Trophoblast cell (in vitro differentiated cells and primary cell): Measurements from ENCODE around the gene ARHGEF11.

Experiments
- DNase-seq, 2 donors: peaks; one replicate each; pipeline ENCODE4 v3.0.0-alpha.2; 2016
- H2AFZ ChIP-seq: 2 replicates; pipeline ENCODE4 v1.6.1; 2013; ENCODE audit warnings: low read length, moderate library complexity, mild to moderate bottlenecking; ENCODE audit not compliant: insufficient read depth, poor library complexity
- H2AK5ac ChIP-seq: 2 replicates; pipeline ENCODE4 v1.6.1; 2013; ENCODE audit warnings: mild to moderate bottlenecking, low read length
- H2BK120ac ChIP-seq: 2 replicates; pipeline ENCODE4 v1.6.1; 2013; ENCODE audit warnings: low read length, mild to moderate bottlenecking, moderate library complexity; ENCODE audit not compliant: insufficient read depth, poor library complexity
- H2BK12ac ChIP-seq: 2 replicates; pipeline ENCODE4 v1.6.1; 2013; ENCODE audit warnings: mild to moderate bottlenecking, low read length, moderate library complexity
- H2BK5ac ChIP-seq: 2 replicates; pipeline ENCODE4 v1.6.1; 2013; ENCODE audit warnings: low read length, low read depth, moderate library complexity, mild to moderate bottlenecking; ENCODE audit not compliant: poor library complexity
- H3K14ac ChIP-seq: 2 replicates; pipeline ENCODE4 v1.6.1; 2013; ENCODE audit warnings: mild to moderate bottlenecking, low read length
- H3K18ac ChIP-seq: 2 replicates; pipeline ENCODE4 v1.6.1; 2013; ENCODE audit warnings: mild to moderate bottlenecking, low read length
- H3K23ac ChIP-seq: 2 replicates; pipeline ENCODE4 v1.6.1; 2013; ENCODE audit warnings: low read length
- H3K27ac ChIP-seq: 2 replicates; pipeline ENCODE4 v1.5.1; 2013; ENCODE audit warnings: low read depth, mild to moderate bottlenecking, inconsistent platforms, low read length, moderate library complexity
- H3K27me3 ChIP-seq: 2 replicates; pipeline ENCODE4 v1.6.1; 2013; ENCODE audit warnings: inconsistent platforms, mild to moderate bottlenecking, low read length, moderate library complexity; ENCODE audit not compliant: insufficient read depth
- H3K36me3 ChIP-seq, 2 experiments: 1 replicate in 1 of 2; 2 replicates in 1 of 2; pipeline ENCODE4 v1.6.1; 2013; ENCODE audit warnings: low read length in 2 of 2, mild to moderate bottlenecking in 2 of 2, moderate library complexity in 1 of 2; ENCODE audit not compliant: insufficient read depth in 2 of 2, control insufficient read depth in 1 of 2
- H3K4ac ChIP-seq: 2 replicates; pipeline ENCODE4 v1.6.1; 2013; ENCODE audit warnings: low read depth, mild to moderate bottlenecking, low read length, moderate library complexity
- H3K4me1 ChIP-seq, 2 experiments: 1 replicate in 1 of 2; 2 replicates in 1 of 2; pipeline ENCODE4 v1.6.1; 2013; ENCODE audit warnings: low read length in 2 of 2, mild to moderate bottlenecking in 2 of 2, moderate library complexity in 1 of 2; ENCODE audit not compliant: insufficient read depth in 2 of 2, control insufficient read depth in 1 of 2
- H3K4me2 ChIP-seq: 2 replicates; pipeline ENCODE4 v1.6.1; 2013; ENCODE audit warnings: inconsistent platforms, mild to moderate bottlenecking, low read length, moderate library complexity
- H3K4me3 ChIP-seq: 2 replicates; pipeline ENCODE4 v1.5.1; 2013; ENCODE audit warnings: mild to moderate bottlenecking, low read depth, low read length, inconsistent platforms
- H3K79me1 ChIP-seq: one replicate; pipeline ENCODE4 v1.6.1; 2013; ENCODE audit warnings: low read length
- H3K79me2 ChIP-seq: 2 replicates; pipeline ENCODE4 v1.6.1; 2013; ENCODE audit warnings: low read length, mild to moderate bottlenecking; ENCODE audit not compliant: control insufficient read depth, insufficient read depth, poor library complexity
- H3K9ac ChIP-seq: 2 replicates; pipeline ENCODE4 v1.6.1; 2013; ENCODE audit warnings: mild to moderate bottlenecking, low read length
- H3K9me3 ChIP-seq: 2 replicates; pipeline ENCODE4 v1.6.1; 2013; ENCODE audit warnings: low read depth, mild to moderate bottlenecking, control low read depth, inconsistent platforms, low read length; ENCODE audit not compliant: insufficient read depth
- H4K12ac ChIP-seq: 2 replicates; pipeline ENCODE4 v1.6.1; 2013; ENCODE audit warnings: low read depth, mild to moderate bottlenecking, low read length, moderate library complexity
- H4K8ac ChIP-seq: 2 replicates; pipeline ENCODE4 v1.6.1; 2013; ENCODE audit warnings: low read depth, mild to moderate bottlenecking, low read length, moderate library complexity
- H4K91ac ChIP-seq: one replicate; pipeline ENCODE4 v1.6.1; 2013; ENCODE audit warnings: low read depth, mild to moderate bottlenecking, low read length, moderate library complexity
- WGBS: extraction: QIAGEN DNeasy Blood & Tissue Kit; methylation state at CpG from one replicate; pipeline ENCODE4 v1.1.7; 2013; ENCODE audit warnings: missing lambda C conversion rate; ENCODE audit not compliant: insufficient read length, insufficient coverage; ENCODE audit errors: extremely low coverage; 5-methylcytosine and 5-hydroxymethylcytosine counted together

Gene ARHGEF11

GRCh38 chr1:157091668-157092273 lies 46.2 kb upstream of the ARHGEF11 start:
- H4K8ac ChIP-seq: no peak overlapping the region
- no peak overlapping the region for H3K18ac ChIP-seq
- no peak overlapping the region for H3K9ac ChIP-seq
- H3K23ac ChIP-seq: no peak overlapping the region
- H2BK5ac ChIP-seq: no peak overlapping the region
- H3K9me3 ChIP-seq: peaks cover 2% of the 10 kb centered on the region
- H3K27ac ChIP-seq: no peak overlapping the region
- H3K4me1 ChIP-seq: peaks cover 3 to 6% of the 10 kb centered on the region in 2 experiments
- no CpG with 5 or more reads among the region's 4 CpGs for WGBS
- DNase-seq: no peak
- H3K4ac ChIP-seq: no peak overlapping the region
- no peak overlapping the region for H3K14ac ChIP-seq
- no peak overlapping the region for H4K12ac ChIP-seq
- H3K27me3 ChIP-seq: no peaks in the 10 kb centered on the region
- H3K4me3 ChIP-seq: no peak overlapping the region
- H3K79me2 ChIP-seq: no peaks in the 10 kb centered on the region
- H4K91ac ChIP-seq: no peak overlapping the region
- no peak overlapping the region for H2BK12ac ChIP-seq
- H3K79me1 ChIP-seq: no peaks in the 10 kb centered on the region
- no peak overlapping the region for H2AK5ac ChIP-seq
- H3K36me3 ChIP-seq: no peaks in the 10 kb centered on the region
- no peak overlapping the region for H2BK120ac ChIP-seq
- H3K4me2 ChIP-seq: no peak overlapping the region
- H2AFZ ChIP-seq: no peak overlapping the region

- Histone ChIP-seq H3K79me2 (no peaks in the 10 kb centered on the region), H3K4me1 (peaks cover 5 to 6% of the 10 kb centered on the region in 2 experiments), H2BK12ac (no peak overlapping the region), H2AK5ac (no peak overlapping the region), H3K14ac (no peak overlapping the region), H3K4me2 (no peak overlapping the region), H3K4me3 (no peak overlapping the region), H3K9me3 (peaks cover 2% of the 10 kb centered on the region), H3K4ac (no peak overlapping the region), H3K9ac (no peak overlapping the region), H2BK5ac (no peak overlapping the region), H4K12ac (no peak overlapping the region), H4K8ac (no peak overlapping the region), H2AFZ (no peak overlapping the region), H3K36me3 (no peaks in the 10 kb centered on the region), H3K18ac (no peak overlapping the region), H3K23ac (no peak overlapping the region), H3K27ac (no peak overlapping the region), H3K27me3 (no peaks in the 10 kb centered on the region), H3K79me1 (no peaks in the 10 kb centered on the region), H4K91ac (no peak overlapping the region), H2BK120ac (no peak overlapping the region)
- DNase-seq: no peak
- no CpG with 5 or more reads among the region's 4 CpGs for WGBS
These were observed 45.6 kb upstream of the ARHGEF11 start for GRCh38 chr1:157091186-157091585.

GRCh38 chr1:157090771-157091170 lies 45.2 kb upstream of the ARHGEF11 start:
- no peak overlapping the region for H2AK5ac ChIP-seq
- peaks cover 5 to 6% of the 10 kb centered on the region in 2 experiments for H3K4me1 ChIP-seq
- no peak overlapping the region for H4K8ac ChIP-seq
- no peak overlapping the region for H3K18ac ChIP-seq
- no peak overlapping the region for H3K9ac ChIP-seq
- WGBS: no CpG with 5 or more reads among the region's 3 CpGs
- H3K36me3 ChIP-seq: no peaks in the 10 kb centered on the region
- H2BK12ac ChIP-seq: no peak overlapping the region
- no peaks in the 10 kb centered on the region for H3K9me3 ChIP-seq
- no peak overlapping the region for H3K4ac ChIP-seq
- no peak overlapping the region for H4K12ac ChIP-seq
- H3K14ac ChIP-seq: no peak overlapping the region
- peak overlapping the region; percentile 21 for H3K4me2 ChIP-seq
- H2AFZ ChIP-seq: no peak overlapping the region
- no peak overlapping the region for H2BK5ac ChIP-seq
- no peak overlapping the region for H3K4me3 ChIP-seq
- no peak overlapping the region for H2BK120ac ChIP-seq
- H3K79me1 ChIP-seq: no peaks in the 10 kb centered on the region
- DNase-seq: no peak
- no peak overlapping the region for H3K27ac ChIP-seq
- no peak overlapping the region for H3K23ac ChIP-seq
- H3K79me2 ChIP-seq: no peaks in the 10 kb centered on the region
- H4K91ac ChIP-seq: no peak overlapping the region
- H3K27me3 ChIP-seq: no peaks in the 10 kb centered on the region

GRCh38 chr1:157090196-157090647 lies 44.7 kb upstream of the ARHGEF11 start:
- Histone ChIP-seq H3K9me3 (no peaks in the 10 kb centered on the region), H3K4me1 (peaks cover 5 to 6% of the 10 kb centered on the region in 2 experiments), H2BK5ac (no peak overlapping the region), H4K91ac (no peak overlapping the region), H3K27ac (no peak overlapping the region), H3K79me2 (no peaks in the 10 kb centered on the region), H2AK5ac (no peak overlapping the region), H3K18ac (no peak overlapping the region), H3K4ac (no peak overlapping the region), H2BK12ac (no peak overlapping the region), H3K4me2 (peak overlapping the region; percentile 21), H3K36me3 (no peaks in the 10 kb centered on the region), H4K8ac (no peak overlapping the region), H3K23ac (no peak overlapping the region), H3K9ac (no peak overlapping the region), H2AFZ (no peak overlapping the region), H2BK120ac (no peak overlapping the region), H3K4me3 (no peak overlapping the region), H4K12ac (no peak overlapping the region), H3K14ac (no peak overlapping the region), H3K79me1 (no peaks in the 10 kb centered on the region), H3K27me3 (no peaks in the 10 kb centered on the region)
- DNase-seq: peak; percentile 77 to 96
- no CpG with 5 or more reads among the region's 10 CpGs for WGBS
